Midbrain (tissue), 1 donor: ENCODE results near the gene SOX21.
"Not testable (repeated sequence)": the region's sequence is repeated elsewhere in the genome, so short reads cannot be mapped to it uniquely, and the experiment has no call there.

Source experiments
- DNase-seq: peaks from one replicate; lab custom pipeline; 2025; lab: John Stamatoyannopoulos, UW

The SOX21 gene

GRCh38 chr13:94712287-94712811, at the start of gene SOX21:
Gene SOX21, minus strand, starts transcription at chr13:94712545. Its CDS starts 496 bp downstream, at chr13:94712049.
- DNase-seq = peak; percentile 47

DNA sequence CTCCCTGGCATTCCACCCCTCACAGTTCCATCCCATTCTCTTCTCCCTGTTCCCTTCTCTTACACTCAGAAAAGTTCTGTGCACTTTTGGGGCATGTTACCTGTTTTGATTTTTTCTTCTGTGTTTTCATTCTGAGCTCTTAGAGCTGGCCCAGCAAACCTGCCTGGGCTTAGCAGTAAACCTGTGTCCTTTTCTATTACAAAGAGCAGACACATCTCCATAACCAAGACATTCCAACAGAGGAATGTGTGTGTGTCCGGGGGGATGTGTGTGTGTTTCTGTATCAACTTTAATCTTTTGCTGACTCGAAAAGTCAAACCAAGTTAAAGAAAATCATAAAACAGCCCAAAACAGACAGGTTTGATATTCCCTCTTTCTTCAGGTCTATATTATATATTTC, 49.1 kb upstream of the SOX21 start:
- DNase-seq = no peak

DNA sequence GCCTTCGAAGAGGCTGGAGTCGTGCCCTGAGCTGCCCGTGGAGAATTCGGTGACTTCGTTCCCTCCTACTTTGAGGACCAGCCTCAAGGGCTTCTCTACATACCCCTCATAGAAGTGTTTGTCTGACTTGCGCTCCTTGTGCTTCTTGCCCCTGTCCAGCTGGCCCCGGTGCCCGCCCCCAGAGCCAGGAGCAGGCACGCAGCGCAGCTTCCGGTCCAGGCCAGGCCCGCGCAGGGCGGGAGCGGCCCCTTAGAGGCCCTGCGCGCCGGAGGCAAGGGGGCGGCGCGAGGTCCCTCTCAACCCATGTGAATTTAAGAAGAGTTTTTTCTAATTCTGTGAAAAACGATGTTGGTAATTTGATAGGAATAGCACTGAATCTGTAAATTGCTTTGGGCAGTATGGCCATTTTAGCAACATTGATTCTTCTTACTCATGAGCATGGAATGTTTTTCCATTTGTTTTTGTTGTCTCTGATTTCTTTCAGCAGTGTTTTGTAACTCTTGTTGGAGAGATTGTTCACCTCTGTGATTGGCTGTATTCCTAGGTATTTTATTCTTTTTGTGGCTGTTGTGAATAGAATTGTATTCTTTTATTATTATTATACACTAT, 46.9 kb upstream of the SOX21 start:
- no peak for DNase-seq

DNA sequence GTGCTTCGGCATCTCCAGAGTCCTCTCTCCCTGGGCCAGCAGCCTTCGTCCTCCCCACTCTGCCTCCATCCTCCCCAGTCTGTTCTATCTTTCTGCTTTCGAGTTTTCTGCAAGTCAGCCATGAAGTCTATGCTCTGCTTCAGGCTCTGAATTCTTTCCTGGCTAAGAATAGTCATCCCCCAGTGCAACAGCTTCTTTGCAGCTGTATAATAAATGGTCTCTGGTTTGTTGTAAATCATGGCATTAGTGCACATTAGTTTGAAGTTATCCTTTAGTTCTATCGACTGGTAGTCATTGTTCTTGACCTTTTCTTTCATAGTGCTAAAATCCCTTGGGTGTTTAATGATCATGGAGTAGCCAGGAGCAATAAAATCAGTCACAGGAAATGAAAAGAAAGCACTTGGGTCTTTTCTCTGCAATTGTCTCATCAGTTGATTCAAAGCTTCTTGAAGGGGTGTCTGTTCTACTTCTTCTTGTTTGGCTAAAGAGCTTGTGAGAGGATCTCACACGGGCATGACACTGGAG, 46.2 kb upstream of the SOX21 start:
- no peak for DNase-seq

GRCh38 chr13:94753327-94753726, 41.0 kb upstream of the SOX21 start:
- no peak for DNase-seq

GRCh38 chr13:94749162-94749561, 36.8 kb upstream of the SOX21 start:
- no peak for DNase-seq

DNA sequence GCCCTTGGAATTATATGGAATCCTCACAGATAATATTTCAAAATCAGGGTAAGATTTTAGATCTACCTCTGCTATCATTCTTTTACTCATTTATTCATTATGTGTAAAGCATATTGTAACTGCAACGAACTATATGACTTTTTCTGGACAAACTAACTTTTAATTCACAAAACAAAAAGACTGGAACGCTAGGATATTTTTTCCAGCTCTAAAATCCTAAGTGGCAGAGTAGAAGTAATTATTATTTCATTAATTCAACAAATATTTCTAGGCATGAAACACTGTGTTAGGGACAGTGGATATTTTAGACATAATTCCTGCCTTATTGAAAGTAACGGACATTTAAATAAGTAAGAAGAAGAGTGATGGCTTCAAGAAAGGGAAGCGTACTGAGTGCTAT, 26.9 kb upstream of the SOX21 start:
- DNase-seq = no peak

- no peak for DNase-seq
These were observed 18.7 kb upstream of the SOX21 start for GRCh38 chr13:94731028-94731427.

- not testable (repeated sequence) for DNase-seq
These were observed 17.6 kb upstream of the SOX21 start for GRCh38 chr13:94729941-94730340.

- no peak for DNase-seq
These were observed 14.1 kb upstream of the SOX21 start for GRCh38 chr13:94726425-94726824.

DNA sequence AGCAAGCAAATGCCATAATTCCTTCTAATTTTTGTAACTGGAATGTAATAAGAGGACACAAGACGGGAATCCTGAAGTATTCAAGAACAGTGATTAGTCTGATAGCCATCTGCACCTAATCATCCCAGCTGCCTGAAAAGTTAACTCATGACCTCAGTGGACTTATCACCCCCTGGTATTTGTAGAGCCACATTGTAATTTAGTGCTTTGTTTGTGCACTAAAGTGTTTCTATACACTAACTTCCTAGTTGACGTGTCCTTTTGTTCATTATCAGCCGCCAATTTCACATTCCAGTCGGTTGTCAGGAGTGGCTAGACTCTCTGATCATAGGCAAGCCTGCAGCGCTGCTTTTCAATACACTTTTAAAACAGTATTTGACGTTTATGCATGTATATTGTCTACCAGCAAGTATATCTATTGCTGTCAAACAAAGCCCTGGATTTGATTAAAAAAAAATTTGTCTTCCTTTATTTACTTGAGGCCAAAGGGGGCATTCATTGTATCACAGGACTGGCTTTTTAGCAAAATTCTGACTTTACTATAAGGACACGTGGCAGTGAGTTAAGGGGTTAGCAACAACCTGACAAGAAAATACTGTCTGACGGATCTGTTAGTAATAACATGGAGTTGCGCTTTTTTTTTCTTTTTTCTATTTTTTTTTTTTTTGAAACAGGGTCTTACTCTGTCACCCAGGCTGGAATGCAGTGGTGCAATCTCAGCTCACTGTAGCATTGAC, 10.4 kb upstream of the SOX21 start:
- no peak for DNase-seq

GRCh38 chr13:94718697-94719096, 6.4 kb upstream of the SOX21 start:
- DNase-seq = not testable (repeated sequence)

DNA sequence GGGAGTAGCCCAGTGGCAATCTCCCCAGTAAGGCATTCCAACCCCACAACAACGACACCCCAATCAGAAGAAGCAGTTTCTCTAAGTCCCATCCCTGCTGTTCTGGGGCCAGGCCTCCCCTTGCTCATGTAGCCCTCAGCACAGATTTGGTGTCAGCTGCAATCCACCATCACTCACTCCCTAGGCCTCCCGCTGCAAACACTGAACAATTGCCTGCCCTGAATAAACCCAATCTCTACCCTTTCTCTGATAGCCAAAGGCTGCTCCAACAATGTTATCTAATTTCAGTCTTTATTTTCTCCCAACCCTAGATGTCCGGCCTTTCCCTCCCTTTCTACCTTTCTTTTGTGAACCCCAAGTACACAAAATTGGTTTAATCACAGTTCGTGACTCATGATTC, 5.6 kb upstream of the SOX21 start:
- DNase-seq = no peak

DNA sequence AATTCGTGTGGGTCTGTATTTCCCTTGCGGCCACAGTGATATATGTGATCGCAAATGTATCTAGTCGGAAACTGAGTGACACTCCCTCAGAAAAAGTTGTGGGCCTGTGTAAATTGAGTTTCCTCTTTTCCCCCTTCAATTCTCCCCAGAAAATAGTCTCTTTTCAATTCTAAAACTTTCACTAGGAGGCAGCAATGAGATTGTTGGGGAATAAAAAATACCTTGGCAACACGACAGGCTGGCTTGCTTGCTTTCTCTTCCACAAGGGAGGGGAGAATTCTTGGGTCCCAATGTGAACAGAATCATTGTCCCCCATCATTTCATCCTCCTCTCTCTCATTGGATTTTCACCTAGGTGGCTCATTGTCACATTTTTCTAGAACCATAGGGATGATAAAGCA, 3.7 kb upstream of the SOX21 start:
- no peak for DNase-seq

GRCh38 chr13:94713561-94714182, 1.3 kb upstream of the SOX21 start:
- no peak for DNase-seq

DNA sequence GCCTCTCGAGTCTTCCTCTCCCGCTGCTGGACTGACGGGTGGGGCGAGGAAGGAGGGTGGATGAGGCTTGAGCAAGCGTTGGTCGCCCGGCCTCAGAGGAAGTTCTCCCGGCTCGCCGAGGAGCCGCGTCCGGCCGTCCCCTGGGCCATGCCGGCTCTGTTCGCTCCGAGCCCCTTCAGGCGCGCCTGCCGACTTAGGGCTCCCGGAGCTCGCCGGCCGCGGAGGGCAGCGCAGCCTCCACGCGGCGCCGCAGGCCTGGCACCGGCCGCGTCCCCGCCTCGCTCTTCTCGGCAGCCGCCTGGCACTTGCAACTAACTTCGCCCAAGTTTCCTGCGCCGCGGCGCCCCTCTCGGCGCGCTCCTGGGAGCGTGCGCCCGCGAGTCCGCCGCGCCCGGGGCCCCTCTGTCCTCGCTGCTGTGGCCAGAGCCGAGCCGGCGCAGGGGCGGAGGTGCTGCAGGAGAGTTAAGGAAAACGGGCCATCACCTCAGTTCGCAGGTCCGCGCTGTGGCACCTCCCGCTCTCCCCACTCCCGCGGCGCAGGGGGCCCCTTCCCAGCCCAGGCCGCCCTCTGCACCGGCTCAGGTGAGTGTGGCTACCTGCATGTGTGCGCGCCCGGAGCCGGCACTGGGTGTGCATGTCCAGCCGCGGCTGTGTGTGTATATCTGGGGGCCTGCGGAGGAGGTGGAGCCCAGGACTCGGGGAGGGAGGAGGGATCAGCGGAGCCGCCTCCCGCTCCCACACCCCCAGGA, 641 bp upstream of the SOX21 start:
- DNase-seq = peak; percentile 37

DNA sequence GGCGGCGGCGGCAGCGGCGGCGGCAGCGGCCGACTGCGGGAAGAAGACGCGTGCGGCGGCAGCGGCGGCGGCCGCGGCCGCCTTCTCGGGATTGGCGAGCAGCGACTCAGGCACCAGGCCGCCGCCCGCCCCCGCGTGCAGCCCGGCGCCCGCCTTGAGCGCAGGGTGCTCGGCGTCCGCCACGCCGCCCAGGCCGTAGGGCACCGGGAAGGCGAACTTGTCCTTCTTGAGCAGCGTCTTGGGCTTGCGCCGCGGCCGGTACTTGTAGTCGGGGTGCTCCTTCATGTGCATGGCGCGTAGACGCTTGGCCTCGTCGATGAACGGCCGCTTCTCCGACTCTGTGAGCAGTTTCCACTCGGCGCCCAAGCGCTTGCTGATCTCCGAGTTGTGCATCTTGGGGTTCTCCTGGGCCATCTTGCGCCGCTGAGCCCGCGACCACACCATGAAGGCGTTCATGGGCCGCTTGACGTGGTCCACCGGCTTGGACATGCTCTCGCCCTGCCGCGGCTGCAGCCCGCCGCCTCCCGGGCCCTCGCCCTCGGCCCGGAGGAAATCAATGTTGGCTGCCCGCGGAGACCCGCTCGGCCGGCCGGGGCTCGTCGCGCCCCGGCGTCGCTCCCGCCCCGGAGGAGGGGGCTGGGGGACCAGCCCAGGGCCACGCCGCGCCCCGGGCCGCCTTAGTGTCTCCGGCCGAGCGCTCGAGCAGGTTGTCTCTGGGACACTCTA, 621 bp downstream of the SOX21 start:
- no peak for DNase-seq

DNA sequence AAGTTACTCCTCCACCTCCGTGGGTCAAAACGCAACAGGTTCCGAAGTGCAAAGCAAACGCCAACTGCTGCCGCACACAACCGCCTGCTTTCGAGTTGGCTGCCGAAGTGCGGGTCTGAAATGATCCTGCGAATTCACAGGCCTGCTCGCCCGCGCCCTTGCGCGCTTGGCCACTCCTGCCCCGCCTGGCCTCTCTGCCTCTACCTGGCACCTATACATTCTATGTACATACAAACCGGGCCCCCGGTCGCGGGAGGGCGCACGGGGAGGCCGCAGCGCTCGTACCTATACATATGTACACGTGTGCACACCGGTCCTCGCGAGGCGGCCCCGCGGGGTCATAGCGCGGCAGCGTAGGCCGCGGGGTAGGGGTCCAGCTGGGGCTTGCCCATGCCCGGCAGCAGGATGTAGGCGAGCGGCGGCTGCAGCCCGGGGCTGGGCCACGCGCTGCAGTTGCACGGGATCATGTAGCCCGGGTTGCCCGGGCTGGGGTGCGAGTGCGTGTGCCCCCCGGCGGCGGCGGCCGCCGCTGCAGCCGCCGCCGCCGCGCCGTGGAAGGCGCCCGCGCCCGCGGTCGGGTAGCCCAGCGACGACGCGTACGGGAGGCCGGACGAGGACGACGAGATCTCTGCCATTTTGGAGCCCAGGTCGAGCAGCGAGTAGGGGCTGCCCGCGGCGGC, 1.3 kb downstream of the SOX21 start:
- peak; percentile 13 for DNase-seq

DNA sequence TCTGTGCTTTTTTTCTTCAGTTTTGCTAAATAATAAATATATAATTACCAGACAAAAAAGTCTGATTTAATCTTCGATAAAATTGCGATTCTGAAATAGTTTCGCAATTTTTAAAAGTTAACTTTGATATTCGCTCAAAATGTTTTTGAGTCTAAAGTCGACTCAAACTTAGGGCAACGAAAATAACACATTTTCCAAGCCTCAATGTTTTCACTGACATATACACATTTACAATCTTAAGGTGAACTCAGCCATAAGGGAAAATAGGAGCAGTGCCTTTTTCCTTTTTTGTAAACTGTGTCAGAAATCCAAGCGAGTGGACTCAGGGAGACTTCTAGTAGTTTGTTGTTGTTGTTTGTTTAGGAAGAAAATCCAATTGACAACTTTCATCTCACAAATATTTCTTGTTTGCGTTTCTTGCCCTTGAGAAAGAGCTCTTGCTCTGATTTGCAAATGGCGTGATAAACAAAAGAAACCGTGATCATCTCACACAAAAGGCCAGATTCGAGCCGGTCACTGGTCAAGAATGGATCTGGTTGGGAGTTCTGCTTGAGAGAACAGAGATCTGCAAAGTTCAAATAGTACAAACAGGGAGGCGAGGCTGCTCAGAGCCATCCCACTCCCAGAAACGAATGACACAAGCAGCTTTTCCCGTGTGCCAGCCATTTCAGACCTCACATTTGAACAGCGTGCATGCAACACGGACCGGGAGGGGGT, 2.1 kb downstream of the SOX21 start:
- DNase-seq = no peak
